Embryonic facial prominence (tissue), 1 donor: ENCODE data around the gene MDH1.
A peak's percentile ranks its signal among the peaks of the same experiment; 100 is the strongest.
"Not testable (repeated sequence)": the region's sequence is repeated elsewhere in the genome, so short reads cannot be mapped to it uniquely, and the experiment has no call there.

Source experiments
- DNase-seq: peaks from one replicate; pipeline ENCODE4 v3.0.0-alpha.2; 2016; ENCODE audit errors: extremely low spot score

MDH1 gene

DNA sequence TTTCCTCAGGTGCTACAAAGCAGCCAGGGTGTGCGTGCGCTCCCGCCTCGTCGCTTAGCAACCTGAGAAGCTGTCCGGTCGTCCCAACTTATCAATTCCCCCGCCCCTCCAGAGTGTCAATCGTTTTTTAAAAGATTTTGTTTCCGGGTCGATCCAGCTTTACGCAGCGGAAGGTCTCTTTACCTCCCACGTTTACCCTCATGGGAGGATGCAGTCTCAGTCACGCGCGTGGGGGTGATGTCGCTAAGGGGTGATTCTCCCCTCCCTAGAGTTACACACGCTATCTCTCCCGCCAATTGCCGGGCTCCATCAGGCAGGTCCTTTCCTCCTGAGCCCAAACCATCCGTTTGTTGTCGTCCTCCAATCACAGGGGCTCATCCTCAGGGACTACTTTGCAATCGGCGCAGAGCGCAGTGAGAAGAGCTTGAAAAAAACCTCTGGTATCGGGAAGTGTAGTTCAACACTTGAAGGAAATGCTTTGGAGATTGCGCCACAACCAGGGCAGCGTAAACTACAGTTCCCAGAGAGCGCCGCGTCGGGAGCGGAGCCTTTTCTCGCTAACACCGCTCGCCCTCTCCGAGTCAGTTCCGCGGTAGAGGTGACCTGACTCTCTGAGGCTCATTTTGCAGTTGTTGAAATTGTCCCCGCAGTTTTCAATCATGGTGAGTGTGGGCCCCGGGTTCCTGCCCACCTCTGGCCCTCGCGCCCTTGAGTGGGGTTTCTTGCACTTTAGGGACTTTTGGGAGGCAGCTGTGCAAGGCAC lies at the start of gene MDH1, which contains the start of gene WDPCP:
Gene MDH1, plus strand, starts transcription at position 579 of the 763 bp plus-strand sequence. Its CDS starts 81 bp downstream, at position 660.
Gene WDPCP, minus strand, starts transcription at position 93 of the 763 bp plus-strand sequence. CDS start 206 bp downstream, outside the sequence.
- DNase-seq = peak; percentile 99

GRCh38 chr2:63539416-63540162 lies 49.2 kb upstream of the MDH1 start:
- DNase-seq = no peak

- DNase-seq = no peak
Observed at GRCh38 chr2:63544017-63544627, 44.6 kb upstream of the MDH1 start.

DNA sequence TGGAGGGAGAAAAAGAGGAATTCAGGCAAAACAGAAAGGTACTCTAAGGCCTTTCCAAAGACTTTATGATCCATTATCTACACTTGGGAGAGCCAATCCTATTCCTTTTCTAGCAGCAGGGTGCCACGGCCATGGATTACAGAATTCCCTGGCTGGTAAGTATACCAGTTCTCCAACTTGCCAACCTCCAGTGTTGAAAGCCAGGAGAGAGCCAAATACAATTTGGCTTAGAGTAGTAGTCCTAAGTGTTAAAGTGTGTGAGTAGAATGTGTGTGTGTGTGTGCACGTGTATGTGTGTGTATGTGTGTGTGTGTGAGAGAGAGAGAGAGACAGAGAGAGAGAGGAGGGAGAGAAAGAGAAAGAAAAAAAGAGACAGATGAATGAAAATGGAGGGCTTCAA lies 43.7 kb upstream of the MDH1 start:
- DNase-seq = no peak

DNA sequence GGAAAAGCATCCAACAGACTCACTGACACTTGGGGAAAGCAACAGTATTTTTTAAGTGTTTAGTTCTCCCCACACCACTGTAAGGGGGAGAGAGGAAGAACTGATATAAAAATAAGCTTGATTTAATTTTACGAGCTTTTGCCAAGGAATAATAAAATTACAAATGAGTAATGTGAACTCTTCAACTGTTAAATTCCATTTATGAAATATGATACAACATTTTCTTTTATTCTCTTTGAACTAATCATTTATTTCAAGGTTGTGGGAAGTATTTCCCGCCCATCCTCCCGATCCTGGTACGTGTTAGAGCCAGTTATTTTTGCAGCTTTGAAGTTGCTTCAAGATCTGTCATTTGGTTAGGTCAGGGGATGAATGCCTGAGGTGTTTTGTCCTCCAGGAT lies 35.7 kb upstream of the MDH1 start:
- no peak for DNase-seq

- DNase-seq = no peak
Observed at GRCh38 chr2:63555299-63555698, 33.5 kb upstream of the MDH1 start.

DNA sequence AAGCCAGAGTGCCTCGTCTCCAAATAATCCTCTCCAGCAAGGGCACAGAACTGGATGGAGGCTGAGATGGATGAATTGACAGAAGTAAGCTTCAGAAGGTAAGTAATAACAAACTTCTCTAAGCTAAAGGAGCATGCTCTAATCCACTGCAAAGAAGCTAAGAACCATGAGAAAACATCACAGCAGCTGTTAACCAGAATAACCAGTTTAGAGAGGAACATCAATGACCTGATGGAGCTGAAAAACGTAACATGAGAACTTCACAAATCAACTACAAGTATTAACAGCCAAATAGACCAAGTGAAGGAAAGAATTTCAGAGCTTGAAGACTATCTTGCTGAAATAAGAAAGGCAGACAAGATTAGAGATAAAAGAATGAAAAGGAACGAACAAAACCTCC lies 32.8 kb upstream of the MDH1 start:
- no peak for DNase-seq

DNA sequence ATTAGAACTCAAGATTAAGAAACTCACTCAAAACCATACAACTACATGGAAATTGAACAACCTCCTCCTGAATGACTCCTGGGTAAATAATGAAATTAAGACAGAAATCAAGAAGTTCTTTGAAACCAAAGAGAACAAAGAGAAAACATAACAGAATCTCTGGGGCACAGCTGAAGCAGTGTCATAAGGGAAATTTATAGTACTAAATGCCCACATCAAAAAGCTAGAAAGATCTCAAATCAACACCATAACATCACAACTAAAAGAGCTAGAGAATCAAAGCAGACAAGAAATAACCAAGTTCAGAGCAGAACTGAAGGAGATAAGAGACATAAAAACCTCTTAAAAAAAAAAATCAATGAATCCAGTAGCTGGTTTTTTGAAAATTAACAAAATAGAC lies 30.9 kb upstream of the MDH1 start:
- not testable (repeated sequence) for DNase-seq

DNA sequence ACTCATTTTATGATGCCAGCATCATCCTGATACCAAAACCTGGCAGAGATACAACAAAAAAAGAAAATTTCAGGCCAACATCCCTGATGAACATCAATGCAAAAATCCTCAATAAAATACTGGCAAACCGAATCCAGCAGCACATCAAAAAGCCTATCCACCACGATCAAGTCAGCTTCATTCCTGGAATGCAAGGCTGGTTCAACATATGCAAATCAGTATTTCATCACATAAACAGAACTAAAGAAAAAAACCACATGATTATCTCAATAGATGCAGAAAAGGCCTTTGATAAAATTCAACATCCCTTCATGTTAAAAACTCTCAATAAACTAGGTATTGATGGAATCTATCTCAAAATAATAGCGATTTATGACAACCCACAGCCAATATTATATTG lies 29.8 kb upstream of the MDH1 start:
- DNase-seq = not testable (repeated sequence)

GRCh38 chr2:63562751-63563150 lies 26.0 kb upstream of the MDH1 start:
- no peak for DNase-seq

GRCh38 chr2:63569740-63570139 lies 19.0 kb upstream of the MDH1 start:
- no peak for DNase-seq

DNA sequence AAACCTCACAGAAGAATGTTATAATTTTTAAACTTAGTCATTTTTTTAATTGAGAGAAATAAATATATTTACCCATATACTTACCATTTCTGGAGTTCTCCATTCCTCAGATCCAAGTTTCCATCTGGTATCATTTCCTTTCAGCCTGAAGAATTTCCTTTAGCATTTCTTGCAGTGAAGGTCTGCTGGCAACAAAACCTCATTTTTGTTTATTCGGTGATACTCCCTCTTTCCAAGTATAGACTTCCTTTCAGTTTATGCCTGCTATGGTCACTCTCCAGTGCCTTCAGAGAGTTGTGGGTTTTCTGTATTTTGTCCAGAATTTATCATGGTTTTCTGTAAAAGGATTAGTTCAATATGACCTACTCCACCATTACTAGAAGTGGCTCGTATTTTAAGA lies 17.5 kb upstream of the MDH1 start:
- no peak for DNase-seq

DNA sequence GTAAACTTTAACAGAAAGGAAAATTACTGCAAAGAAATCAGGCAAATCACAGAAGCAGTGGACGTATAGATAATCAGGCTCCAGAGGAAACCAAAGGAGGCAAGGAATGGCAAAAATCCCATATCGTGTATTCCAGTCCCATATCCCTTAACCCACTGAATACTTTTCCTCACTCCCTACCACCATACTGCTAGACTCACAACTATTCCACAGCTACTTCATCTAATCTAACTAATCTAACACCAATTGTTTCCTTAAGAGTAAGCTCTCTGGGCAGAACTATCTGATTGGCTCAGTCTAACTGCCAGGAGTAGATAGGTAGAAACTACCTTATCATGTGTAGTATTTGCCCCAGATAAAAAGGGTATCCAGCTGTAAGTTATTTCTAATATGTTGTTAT lies 16.8 kb upstream of the MDH1 start:
- no peak for DNase-seq

DNA sequence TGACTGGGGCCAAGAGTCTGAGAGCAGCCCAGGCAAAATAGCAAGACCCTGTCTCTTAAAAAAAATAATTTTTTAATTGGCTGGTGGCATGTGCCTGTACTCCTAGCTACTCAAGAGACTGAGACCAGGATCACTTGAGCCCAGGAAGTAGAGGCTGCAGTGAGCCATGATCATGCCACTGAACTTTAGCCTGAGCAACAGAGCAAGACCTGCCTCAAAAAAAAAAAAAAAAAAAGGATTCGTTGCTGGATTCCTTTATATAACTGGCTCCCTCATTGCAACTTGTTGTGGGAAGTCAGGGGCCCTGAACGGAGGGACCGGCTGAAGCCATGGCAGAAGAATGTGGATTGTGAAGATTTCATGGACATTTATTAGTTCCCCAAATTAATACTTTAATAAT lies 15.7 kb upstream of the MDH1 start:
- not testable (repeated sequence) for DNase-seq

- DNase-seq = not testable (repeated sequence)
Observed at GRCh38 chr2:63573726-63574345, 14.9 kb upstream of the MDH1 start.

GRCh38 chr2:63576546-63576945 lies 12.2 kb upstream of the MDH1 start:
- no peak for DNase-seq

DNA sequence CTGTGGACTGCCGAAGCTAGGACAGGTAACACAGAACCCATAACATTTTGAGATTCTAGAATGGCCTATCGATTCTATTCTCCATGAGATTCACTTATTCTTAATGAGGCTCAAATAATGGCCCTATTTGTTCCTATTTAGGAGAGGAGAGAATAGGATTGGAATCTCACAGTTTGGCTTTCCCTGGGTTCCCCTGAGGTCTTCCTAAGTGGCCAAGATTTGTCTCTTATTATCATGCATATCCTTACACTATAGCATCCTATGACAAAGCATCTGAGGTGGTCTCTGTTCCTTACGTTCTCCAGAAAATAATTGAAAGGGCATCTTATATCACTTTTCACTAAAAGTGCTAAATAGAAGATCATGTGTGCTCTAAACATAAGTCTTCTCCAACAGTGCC lies 10.0 kb upstream of the MDH1 start:
- DNase-seq = no peak

DNA sequence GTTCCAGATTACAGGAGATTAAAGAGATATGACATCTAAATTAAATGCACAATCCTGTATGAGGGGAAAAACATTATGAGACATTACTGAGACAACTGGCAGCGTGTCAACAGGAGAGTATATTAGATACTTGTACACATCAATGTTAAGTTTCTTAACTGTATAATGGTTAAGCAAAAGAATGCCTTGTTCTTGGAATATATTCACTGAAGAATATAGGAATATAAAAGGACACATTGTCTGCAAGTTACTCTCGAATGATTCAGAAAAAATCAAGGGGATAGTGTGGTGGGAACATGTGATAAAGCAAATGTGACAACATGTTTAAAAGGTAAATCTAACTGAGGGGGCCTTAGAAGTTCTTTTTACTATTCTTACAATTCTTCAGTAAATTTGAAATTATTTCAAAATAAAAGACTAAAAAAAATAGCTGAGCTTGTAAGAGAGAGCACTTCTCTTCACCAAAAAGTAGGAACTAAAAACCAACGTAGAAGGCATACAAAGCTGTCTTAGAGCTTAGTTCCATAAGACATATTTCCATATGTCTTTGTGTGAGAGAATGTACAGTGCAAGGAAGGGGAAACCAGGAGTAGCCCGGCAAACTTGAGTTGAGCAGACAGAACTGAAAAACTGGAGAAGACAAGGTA lies 8.0 kb upstream of the MDH1 start:
- DNase-seq = no peak

DNA sequence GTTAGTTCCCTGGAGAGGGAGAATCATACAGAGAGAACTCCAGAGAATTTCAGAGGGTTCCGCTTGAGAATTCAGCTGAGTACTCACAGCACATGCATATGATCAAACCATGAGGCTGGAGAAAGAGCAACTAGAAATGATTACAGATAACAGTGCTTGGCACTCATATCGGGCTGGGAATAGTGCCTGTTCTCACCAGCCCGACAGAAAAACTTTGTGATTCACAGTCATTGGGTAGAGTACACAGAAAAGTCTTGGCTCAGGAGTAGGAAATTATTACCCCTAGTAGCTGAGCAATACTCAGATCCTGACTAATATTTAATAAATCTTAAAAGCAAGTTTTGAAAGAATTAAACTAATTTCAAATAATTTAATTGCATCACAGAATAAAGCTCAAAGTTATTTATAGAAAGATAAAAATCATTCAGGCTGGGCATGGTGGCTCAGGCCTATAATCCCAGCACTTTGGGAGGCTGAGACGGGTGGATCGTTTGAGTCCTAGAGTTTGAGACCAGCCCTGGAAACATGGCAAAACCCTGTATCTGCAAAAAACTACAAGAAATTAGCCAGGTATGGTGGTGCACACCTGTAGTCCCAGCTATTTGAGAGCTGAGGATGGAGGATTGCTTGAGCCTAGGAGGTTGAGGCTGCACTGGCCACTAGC lies 7.3 kb upstream of the MDH1 start:
- no peak for DNase-seq

- DNase-seq = no peak
Observed at GRCh38 chr2:63582873-63583272, 5.9 kb upstream of the MDH1 start.

- no peak for DNase-seq
Observed at GRCh38 chr2:63587814-63588384, 864 bp upstream of the MDH1 start.
